Stromal cell of bone marrow (primary cell): Measurements from ENCODE around the gene DCAF7.

Source experiments
- DNase-seq: peaks from one replicate; pipeline ENCODE4 v3.0.0-alpha.2; 2012; ENCODE audit warnings: low read depth

The DCAF7 gene

GRCh38 chr17:63588797-63589196 lies 38.5 kb downstream of the DCAF7 start:
- no peak for DNase-seq

GRCh38 chr17:63589646-63590045 lies 39.4 kb downstream of the DCAF7 start:
- no peak for DNase-seq

- DNase-seq: no peak
Measured at GRCh38 chr17:63592797-63593196, 42.5 kb downstream of the DCAF7 start.

- DNase-seq: no peak
Measured at GRCh38 chr17:63595132-63595531, 44.9 kb downstream of the DCAF7 start.

- no peak for DNase-seq
Measured at GRCh38 chr17:63596856-63597586, 46.7 kb downstream of the DCAF7 start.

- no peak for DNase-seq
Measured at GRCh38 chr17:63598281-63598680, 48.0 kb downstream of the DCAF7 start.

GRCh38 chr17:63600569-63601438 lies 50.5 kb downstream of the DCAF7 start, which contains the start of gene TACO1:
Gene TACO1 (plus strand): TSS chr17:63600895. CDS start chr17:63601084, 189 bp downstream.
- peak; percentile 62 for DNase-seq

DNA sequence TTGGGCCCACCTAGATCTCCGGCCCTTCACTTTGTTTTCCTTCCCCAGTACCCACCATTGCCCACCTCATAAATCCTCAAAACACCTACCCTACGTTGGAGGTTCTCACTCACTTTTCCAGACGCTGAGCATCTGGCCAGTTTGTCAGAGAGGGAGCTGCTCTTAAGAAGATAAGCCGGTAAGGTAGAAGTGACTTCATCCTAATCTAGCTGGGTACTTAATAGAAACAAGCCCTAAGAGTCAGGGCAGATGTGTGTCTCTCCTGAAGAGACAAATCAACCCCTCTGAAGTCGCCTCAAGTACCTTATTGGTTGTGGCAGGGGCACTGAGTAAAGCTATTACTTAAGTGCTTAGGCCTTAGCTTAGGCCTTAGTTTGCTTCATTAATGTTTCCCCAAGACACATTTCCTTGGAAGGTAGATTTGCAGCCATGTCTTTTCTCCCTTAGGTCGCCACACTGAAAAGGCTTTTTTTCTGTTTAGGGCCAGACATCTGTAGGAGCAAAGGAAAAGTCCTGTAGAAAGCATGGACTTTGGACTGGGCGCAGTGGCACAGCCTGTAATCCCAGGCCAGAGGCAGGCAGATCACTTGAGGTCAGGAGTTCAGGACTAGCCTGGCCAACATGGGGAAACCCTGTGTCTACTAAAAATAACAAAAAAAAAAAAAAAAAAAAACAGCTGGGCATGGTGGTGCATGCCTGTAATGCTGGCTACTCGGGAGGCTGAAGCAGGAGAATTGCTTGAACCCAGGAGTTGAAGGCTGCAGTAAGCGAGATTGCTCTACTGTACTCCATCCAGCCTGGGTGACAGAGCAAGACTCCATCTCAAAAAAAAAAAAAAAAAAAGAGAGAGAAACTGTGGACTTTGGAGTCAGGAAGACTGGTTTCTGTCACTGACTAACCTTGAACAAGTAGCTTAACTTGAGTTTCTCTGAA lies 51.4 kb downstream of the DCAF7 start:
- no peak for DNase-seq

GRCh38 chr17:63609816-63610573 lies 59.7 kb downstream of the DCAF7 start:
- no peak for DNase-seq

- no peak for DNase-seq
Measured at GRCh38 chr17:63610854-63611253, 60.6 kb downstream of the DCAF7 start.

DNA sequence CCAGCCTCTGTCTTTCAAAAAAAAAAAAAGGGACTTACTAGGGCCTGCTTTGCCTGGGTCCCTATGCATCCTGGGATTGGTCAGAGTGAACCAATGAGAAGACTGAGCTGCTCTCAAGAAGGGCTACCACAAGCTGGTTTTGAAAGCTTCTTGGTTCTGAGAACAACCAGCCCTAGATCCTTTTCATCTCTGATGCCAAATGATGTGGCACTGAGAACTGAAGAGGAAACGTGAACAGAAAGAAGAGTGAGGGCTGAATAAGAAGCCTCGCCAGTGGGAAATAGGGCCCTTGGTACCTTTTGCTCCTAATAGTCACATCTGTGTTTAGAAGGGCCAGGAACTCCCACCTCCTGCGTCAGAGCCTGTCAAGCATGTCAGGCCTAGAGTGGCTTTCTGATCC lies 61.1 kb downstream of the DCAF7 start:
- no peak for DNase-seq

- DNase-seq: no peak
Measured at GRCh38 chr17:63613663-63614062, 63.4 kb downstream of the DCAF7 start.

DNA sequence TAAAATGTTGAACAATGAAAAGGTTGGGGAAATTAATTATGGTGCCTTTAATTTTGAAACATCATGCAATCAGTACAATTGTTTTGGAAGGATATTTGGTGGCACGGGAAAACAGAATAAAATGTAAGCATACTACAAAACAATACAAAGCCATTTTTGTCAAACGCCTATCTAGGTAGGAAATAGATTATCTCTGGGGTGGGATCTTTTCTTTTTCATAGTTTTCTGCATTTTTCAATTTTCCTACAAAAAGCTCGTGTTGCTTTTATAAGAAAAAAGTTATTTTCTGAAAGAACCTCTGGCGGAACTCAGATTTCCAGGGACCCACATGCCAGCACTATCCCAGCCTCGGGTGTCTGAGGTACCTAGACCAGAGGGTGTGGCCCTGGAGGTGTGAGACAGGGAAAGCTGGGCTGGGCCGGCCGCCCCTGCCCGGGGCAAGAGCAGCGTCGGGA lies 71.0 kb downstream of the DCAF7 start:
- no peak for DNase-seq

DNA sequence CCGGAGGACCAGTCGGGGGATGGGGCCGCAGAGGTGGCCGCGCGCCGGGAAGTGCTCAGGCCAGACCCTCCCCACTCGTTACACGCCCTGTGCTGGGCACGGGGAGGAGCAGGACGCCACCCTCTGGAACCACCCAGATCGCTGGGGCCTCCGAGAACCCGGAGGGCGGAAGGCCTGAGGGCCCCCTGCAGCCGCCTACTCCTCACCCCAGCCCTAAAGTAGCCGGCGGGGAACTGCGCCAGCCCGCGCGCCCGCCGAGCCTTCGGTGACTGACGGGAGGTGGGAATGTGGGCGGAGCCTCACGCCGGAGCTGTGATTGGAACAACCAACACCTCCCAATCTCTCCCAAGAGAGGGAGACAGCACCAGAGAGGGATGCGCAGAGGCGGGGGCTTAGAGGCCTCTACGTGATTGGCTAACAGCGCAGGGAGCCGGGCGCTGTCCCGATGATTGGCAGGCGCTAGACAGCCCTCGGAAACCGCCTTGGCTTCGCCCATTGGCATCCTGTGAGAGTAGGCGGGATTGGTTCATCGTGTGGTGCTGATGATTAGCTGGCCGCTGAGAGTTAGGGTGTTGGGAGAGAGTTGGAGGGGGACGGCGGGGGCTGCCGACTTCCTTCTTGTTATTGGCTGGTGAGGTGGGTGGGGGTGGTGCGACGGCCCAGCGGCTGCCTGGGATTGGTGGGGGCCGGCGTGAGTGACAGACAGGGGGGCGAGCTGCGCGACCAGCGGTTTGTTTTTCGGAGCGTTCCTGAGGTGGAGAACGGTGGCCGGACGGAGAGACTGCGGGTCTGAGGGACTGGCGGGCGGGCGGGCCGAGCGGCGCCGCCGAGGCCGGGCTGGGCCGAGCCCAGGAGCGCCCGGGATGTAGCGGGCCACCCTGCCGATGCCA lies 71.7 kb downstream of the DCAF7 start, which contains the start of gene MAP3K3:
TSS of gene MAP3K3 (plus strand) at position 734 of the 890 bp plus-strand sequence. CDS start 343 bp downstream, outside the sequence.
- DNase-seq: peak; percentile 100

DNA sequence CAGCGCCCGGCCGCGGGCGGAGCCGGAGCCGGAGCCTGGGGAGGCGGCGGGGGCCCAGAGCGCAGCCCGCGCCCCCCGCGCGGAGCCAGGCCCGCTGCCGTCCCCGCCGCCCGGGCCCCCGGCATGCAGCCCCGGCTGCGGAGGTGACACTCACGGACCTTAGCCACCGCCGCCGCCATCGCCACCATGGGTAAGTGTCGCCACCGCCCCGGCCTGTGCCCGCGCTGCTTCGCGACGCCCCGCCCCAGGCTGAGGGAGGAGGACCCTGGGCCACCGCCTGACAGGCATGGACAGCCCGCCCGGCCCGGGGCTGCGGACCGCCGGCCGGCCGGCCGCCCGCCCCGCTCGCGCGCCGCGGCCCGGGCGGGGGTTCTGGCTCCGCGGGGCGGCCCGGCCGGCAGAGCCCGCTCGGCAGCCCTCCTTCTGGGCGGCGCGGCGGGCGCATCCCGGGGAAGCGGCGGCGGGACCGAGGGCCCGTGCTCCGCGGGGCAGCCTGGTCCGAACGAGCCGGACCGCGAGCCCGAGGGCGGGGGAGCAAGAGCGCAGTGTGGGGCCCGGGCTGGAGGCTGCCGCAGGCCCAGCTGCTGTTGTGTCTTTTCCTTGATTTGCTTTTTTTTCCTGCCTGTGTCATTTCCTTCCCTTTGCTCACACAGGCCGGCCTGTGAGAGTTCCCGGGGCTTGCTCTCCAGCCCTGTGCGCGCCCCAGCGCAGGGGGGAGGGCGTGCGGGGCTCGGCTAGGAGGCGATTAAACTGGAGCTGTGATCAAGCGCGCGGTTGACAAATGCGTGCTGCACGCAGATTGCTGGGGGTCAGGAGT lies 72.5 kb downstream of the DCAF7 start:
- DNase-seq: no peak

- no peak for DNase-seq
Measured at GRCh38 chr17:63623786-63624530, 73.7 kb downstream of the DCAF7 start.

GRCh38 chr17:63624531-63624880 lies 74.2 kb downstream of the DCAF7 start:
- DNase-seq: no peak

DNA sequence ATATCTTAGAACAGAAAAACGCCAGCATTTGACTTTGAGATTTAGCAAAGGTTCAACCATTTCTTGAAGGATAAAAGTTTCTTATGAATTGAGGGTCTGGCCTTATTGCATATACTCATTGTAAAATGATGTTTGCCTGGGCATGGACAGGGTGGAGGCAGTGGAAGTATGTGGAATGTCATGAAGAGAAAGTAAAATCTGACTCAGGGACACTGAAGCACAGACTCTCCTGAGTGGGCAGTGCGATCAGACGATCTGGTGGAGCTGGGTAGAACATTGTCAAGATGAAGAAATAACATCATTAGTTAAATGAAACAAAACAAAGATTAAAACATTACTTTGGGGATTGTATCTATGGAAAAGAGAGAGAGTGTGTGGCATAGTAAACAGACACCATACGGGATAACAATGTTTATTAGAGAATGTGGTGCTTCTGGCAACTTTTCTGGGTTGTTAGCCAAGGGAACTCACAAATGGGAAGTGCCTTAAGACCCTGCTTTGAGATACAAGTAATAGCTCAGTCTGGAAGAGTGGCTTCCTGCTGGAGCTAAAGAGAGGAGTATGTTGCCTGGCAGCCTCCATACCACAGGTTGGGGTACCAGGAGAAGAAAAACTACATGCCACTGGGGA lies 76.4 kb downstream of the DCAF7 start:
- DNase-seq: no peak
